Stimulated activated CD8-positive, alpha-beta memory T cell treated with anti-CD3 and anti-CD28 coated beads, Interleukin-15, amount 100 ng/mL, for 48 hours (primary cell): ENCODE results near the gene HRH3.

ENCODE experiments used
- DNase-seq, 2 donors: peaks; one replicate each; pipeline ENCODE4 v3.0.0-alpha.2; 2020; ENCODE audit warnings: low read depth in 2 of 2

The HRH3 gene

GRCh38 chr20:62219992-62220665, at the start of gene HRH3:
TSS of gene HRH3 (minus strand) at chr20:62220278. CDS start at chr20:62219970, 308 bp downstream.
- no peak for DNase-seq

DNA sequence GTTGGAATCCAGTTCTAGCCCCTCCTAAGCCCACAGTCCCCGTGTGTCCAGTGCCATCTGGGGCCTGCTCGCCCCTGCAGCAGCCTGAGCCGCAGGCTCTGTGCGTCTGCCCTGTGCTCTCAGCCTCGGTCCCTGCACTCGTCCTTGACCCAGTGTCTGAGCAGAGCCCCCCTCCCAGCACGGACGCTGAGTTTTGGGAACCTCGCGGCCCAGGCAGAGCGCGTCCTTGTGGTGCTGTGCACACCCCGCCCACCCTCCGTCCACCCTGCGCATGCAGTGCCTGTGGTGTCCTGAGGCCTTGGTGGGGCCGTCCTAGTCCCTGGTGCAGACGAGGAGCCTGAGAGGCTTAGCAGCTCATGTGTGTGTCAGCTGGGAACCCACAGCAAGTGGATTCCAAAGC, 49.8 kb upstream of the HRH3 start:
- no peak for DNase-seq

- DNase-seq = no peak
These were observed 49.3 kb upstream of the HRH3 start for GRCh38 chr20:62269378-62269777.

DNA sequence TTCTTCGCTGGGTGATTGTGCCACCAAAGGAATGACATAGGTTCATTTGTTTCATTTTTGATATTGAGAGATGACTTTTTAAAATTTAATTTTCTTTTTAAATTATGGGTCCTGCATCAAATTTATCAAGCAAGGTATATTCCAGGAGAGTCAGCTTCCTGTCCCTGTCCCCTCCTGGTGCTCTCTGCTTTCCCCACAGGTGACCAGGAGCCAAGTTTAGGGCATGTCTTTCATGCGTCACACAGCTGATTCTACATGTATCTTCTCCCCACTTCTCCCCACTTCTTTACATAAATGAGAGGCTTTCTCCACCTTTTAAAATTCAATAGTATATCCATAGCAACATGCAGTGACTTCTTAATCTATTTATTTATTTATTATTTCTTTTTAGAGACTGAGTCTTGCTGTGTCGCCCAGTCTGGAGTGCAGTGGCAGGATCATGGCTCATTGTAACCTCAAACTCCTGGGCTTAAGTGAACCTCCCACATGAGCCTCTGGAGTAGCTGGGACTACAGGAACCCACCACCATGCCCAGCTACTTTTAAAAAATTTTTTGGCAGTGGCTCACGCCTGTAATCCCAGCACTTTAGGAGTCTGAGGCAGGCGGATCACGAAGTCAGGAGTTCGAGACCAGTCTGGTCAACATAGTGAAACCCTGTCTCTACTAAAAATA, 48.3 kb upstream of the HRH3 start:
- DNase-seq = no peak

DNA sequence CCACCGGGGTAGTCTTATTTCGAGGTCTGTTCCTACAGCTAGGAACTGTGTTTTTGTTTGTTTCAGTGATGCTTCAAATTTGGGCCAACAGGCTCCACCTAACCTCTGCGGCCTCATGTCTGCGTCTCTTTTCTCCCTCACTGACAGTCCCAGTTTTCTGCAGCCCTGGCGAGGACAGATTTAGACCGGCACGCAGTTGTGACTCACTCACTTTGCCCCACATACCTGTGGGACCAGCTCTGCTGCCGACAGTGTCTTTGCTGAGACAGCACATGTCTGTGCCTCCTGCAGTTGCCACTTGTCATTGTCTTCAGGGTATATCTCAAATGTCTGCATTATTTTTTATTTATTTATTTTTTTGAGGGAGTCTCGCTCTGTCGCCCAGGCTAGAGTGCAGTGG, 47.5 kb upstream of the HRH3 start:
- no peak for DNase-seq

DNA sequence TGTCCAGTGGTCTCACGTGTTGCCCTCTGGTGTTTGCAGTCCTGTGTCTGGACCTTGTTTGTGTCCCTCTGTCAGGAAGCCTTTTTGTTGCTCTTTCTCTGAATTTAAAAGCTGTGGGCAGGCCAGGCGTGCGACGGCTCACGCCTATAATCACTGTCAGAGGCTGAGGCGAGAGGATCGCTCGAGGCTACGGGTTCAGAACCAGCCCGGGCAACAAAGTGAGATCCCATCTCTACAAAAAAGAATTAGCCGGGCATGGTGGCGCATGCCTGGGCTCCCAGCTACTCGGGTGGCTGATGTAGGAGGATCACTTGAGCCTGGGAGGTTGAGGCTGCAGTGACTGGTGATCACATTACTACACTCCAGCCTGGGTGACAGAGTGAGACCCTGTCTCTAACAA, 46.8 kb upstream of the HRH3 start:
- no peak for DNase-seq

DNA sequence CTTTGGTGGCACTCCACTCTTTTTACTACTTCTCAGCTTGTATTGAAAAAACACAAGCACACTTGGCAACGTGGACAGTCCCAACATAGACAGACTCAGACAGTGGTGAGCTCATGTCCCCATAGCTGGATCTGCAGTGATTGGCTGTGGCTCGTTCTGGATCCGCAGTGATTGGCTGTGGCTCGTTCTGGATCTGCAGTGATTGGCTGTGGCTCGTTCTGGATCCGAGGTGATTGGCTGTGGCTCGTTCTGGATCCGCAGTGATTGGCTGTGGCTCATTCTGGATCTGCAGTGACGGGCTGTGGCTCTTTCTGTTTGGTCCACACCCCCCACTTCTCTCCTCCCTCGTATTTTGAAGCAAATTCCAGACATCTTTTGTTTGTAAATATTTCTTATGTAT, 46.3 kb upstream of the HRH3 start:
- DNase-seq = no peak

GRCh38 chr20:62265365-62265764, 45.3 kb upstream of the HRH3 start:
- DNase-seq = no peak

GRCh38 chr20:62263396-62263795, 43.3 kb upstream of the HRH3 start:
- DNase-seq = no peak

GRCh38 chr20:62262064-62262463, 42.0 kb upstream of the HRH3 start:
- DNase-seq = no peak

- no peak for DNase-seq
These were observed 39.2 kb upstream of the HRH3 start for GRCh38 chr20:62259294-62259565.

DNA sequence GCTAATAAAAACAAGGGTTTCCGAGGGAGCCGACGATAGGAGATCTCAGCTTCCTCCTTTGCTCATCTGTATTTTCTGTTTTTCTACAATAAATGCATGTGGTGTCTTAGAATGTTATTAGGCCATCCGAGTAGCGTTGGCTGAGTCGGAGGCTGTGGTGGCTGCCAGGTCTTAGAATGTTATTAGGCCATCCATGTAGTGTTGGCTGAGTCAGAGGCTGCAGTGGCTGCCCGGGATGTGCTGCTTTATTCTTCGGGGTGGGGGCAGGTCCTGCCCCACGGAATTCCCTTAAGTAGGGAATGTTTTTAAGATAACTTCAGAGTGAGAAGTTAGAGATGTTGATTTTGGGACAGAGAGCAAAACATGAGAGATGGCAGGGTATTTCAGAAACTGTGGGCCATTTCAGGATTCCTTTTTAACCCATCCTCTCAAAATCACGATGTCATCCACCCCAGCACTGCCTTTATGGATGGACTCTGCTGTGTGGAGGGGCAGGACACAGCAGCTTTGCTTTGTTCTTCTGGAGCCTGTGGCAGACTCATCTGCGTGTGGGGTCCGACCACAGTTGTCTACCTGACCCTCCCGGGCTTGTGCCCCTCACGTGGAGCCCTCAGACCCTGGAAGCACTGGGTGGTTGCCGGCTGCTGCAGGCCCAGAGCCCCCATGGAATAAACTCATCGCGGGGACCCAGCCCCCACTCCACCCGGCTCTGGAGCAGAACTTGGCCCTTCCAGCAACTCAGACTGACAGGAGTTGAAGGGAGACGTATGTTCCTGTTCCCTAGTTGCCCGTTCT, 38.6 kb upstream of the HRH3 start:
- no peak for DNase-seq

GRCh38 chr20:62255976-62256375, 35.9 kb upstream of the HRH3 start:
- DNase-seq = no peak

DNA sequence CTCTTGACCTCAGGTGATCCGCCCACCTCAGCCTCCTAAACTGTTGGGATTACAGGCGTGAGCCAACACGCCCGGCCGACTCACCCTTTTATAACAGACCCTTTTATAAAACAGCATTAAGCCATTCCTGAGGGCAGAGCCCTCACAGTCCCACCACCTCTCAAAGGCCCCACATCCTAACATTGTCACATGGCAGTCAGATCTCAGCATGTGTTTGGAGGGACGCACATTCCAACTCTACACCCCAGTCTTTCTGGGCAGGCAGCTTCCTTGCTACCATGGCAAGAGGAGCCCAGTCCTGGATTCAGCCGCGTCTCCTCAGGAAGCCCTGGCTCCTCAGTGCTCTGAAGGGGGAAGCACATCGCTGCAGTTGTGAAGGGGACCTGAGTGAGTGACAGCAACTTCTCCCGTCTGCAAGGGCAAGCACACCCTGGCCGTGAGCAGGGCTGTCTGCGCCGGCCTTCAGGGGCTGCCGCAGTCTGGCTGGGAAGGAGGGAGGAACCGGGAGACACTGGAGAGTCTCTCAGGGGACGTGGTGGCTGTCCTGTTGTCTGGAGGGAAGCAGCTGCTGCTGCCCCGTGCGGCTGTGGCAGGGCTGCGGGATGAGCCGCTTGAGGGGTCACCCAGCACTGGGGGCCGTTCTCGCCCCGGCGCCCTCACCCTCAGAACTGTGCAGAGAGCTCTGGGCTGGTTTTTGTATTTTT, 34.1 kb upstream of the HRH3 start:
- DNase-seq = no peak

GRCh38 chr20:62253398-62253797, 33.3 kb upstream of the HRH3 start:
- DNase-seq = no peak

DNA sequence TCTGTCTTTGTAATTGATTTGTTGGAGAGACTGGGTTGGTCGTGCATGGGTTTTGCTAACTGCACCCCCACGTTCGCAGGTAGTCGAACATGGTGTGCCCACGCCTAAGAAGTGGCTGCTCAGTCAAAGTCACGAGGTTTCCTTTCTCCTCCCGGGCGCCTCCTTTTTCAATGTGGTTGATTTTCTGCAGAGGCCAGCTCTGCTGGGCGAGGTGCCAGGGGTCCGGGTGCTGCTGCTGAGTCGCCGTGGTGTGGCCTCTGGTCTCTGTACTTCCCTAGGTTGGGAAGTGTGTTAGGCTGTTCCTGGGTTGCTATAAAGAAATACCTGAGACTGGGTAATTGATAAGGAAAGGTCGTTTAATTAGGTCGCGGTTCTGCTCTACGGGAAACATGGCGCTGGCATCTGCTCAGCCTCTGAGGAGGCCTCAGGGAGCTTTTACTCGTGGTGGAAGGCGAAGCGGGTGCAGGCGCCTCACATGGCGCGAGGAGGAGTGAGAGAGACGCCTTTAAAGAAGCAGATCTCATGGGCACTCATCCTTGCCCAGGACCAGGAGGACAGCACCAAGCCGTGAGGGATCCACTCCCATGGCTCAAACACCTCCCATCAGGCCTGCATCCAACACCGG, 32.4 kb upstream of the HRH3 start:
- DNase-seq = no peak

DNA sequence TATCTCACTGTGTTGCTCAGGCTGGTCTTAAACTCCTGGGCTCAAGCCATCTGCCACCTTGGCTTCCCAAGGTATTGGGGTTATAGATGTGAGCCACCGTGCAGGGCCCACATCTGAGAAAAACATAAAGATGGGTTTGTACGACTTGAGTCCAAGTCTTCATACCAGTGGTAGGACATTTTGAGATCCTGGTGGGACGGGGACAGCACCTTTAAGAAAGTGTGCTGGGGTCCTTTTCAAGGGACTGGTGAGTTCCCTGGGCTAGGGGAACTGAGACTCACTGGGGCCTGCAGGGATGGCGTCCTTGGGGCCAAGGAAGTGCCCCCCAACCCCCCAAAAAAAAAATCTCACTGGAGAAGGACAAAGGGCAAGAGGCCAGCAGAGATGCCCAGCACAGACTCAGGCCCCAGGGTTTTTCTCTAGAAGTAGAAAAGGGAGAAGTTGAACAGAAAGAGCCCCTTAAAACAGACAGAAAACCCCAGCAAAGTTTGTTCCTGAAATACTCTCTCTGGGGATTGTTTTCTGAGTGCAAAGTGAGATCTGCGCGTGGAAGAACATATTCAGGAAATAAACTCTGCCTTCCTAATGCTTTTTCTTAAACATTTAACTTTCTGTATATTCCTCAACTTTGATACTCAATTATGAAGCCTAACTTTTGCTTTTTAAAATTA, 28.9 kb upstream of the HRH3 start:
- no peak for DNase-seq

- no peak for DNase-seq
These were observed 27.0 kb upstream of the HRH3 start for GRCh38 chr20:62246872-62247652.

- no peak for DNase-seq
These were observed 26.4 kb upstream of the HRH3 start for GRCh38 chr20:62246431-62246830.

DNA sequence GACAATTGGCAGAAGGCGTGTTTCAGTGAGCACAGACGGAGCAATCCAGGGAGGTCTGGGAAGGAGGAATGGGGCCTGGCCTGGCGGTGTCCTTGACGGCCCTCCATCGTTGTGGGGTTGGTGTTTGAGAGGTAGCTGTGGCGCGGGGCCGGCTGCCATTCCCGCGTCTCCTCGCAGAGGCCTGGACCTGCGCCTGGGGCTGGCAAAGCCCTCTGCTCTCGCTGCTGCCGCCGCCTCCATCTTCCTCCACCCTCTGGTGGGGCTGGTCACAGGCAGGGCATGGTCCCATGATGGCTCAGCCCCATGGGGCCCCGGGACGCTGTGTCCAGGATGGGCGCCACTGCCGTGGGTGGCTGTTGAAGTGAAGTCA, 25.8 kb upstream of the HRH3 start:
- DNase-seq = no peak

- no peak for DNase-seq
These were observed 24.6 kb upstream of the HRH3 start for GRCh38 chr20:62244644-62245108.
